Lung (tissue), 12 donors: ENCODE measurements around the gene KLHL7. TPM values are rescaled to one million over a fixed set of nuclear protein-coding genes. Genes with fewer than 3 reads are reported as not detected.
"Not testable (repeated sequence)": the region's sequence is repeated elsewhere in the genome, so short reads cannot be mapped to it uniquely, and the experiment has no call there.

Source experiments
- ATAC-seq: fragments of 200-7000 bp; cut with Tn5 transposase; one replicate; pipeline ENCODE4 v1.9.1; 2020; ENCODE audit warnings: moderate number of reproducible peaks; ENCODE audit not compliant: insufficient read depth, low FRiP score
- DNase-seq, 3 donors: peaks; one replicate each; pipeline ENCODE4 v3.0.0-alpha.2; 2013 to 2017
- H3K27ac ChIP-seq, 2 donors: one replicate each; pipeline ENCODE4 v1.5.1; 2013; ENCODE audit warnings: mild to moderate bottlenecking in 2 of 2, moderate library complexity in 2 of 2, control low read depth in 1 of 2, inconsistent platforms in 1 of 2, low read depth in 1 of 2, low read length in 1 of 2
- H3K27me3 ChIP-seq, 3 donors: one replicate each; pipeline ENCODE4 v1.5.1; 2013; ENCODE audit warnings: low read length in 2 of 3; ENCODE audit not compliant: control insufficient read depth in 3 of 3, insufficient read depth in 3 of 3
- H3K36me3 ChIP-seq, 4 donors: one replicate each; pipeline ENCODE4 v1.5.1; 2013; ENCODE audit warnings: low read length in 4 of 4, mild to moderate bottlenecking in 1 of 4, moderate library complexity in 1 of 4; ENCODE audit not compliant: control insufficient read depth in 4 of 4, insufficient read depth in 4 of 4
- H3K4me1 ChIP-seq, 5 donors: one replicate each; pipeline ENCODE4 v1.5.1; 2013; ENCODE audit warnings: low read length in 5 of 5, mild to moderate bottlenecking in 2 of 5, moderate library complexity in 1 of 5; ENCODE audit not compliant: control insufficient read depth in 5 of 5, insufficient read depth in 5 of 5
- H3K4me3 ChIP-seq: one replicate; pipeline ENCODE4 v1.5.1; 2013; ENCODE audit warnings: mild to moderate bottlenecking, control low read depth, moderate library complexity
- H3K9ac ChIP-seq, 2 donors: one replicate each; pipeline ENCODE4 v1.5.1; 2013; ENCODE audit warnings: low read length in 2 of 2, control low read depth in 1 of 2; ENCODE audit not compliant: insufficient read depth in 1 of 2
- H3K9me3 ChIP-seq, 4 donors: one replicate each; pipeline ENCODE4 v1.5.1; 2013; ENCODE audit warnings: low read length in 3 of 4, mild to moderate bottlenecking in 1 of 4, moderate library complexity in 1 of 4; ENCODE audit not compliant: control insufficient read depth in 4 of 4, insufficient read depth in 3 of 4
- CTCF ChIP-seq: IDR thresholded peaks from 2 replicates; pipeline ENCODE4 v1.5.1; 2012; ENCODE audit warnings: mild to moderate bottlenecking; ENCODE audit errors: control extremely low read depth, extremely low read depth
- WGBS, 2 donors: extraction: QIAGEN DNeasy Blood & Tissue Kit; methylation state at CpG; one replicate each; pipeline ENCODE4 v1.1.7; 2013; 5-methylcytosine and 5-hydroxymethylcytosine counted together
- polyA plus RNA-seq, 2 donors: library from polyadenylated mRNA; stranded (reverse); fragments of 200-250 nt; gene quantifications; one replicate each; pipeline ENCODE4 v1.2.1, GENCODE V29; 2013
- total RNA-seq, 2 donors: library from RNA; depleted of rRNA in 1 of 2; stranded (reverse); fragments of >200 nt in 1 of 2; gene quantifications; one replicate each; pipeline ENCODE4 v1.2.1, GENCODE V29; 2014 to 2021
- donor health status: control.
- donor health status: control.
- donor health status: Bipolar disorder and iron deficiency.
- donor health status: healthy.
- donor health status: DM: yes; HTN: yes; CAD: no.

The KLHL7 gene
- total and polyA plus RNA-seq, 4 donors: 11.5 to 38.1 (median 17.6) TPM

- 72 to 78% methylated on average over 1 of the region's 1 CpG for WGBS, 2 donors
- DNase-seq (no peak), ATAC-seq (no peak)
- no peak for TF ChIP-seq CTCF
- no peaks in the 10 kb centered on the region for H3K27me3 ChIP-seq
- H3K9ac ChIP-seq: no peak overlapping the region
- H3K4me1 ChIP-seq: peaks cover 0 to 9% (median 0%) of the 10 kb centered on the region in 5 donors
- H3K36me3 ChIP-seq: peaks cover 2 to 22% (median 13%) of the 10 kb centered on the region in 4 donors
- no peak overlapping the region for H3K27ac ChIP-seq
- H3K9me3 ChIP-seq: no peaks in the 10 kb centered on the region
- H3K4me3 ChIP-seq: no peak overlapping the region
These were observed 80.4 kb downstream of the KLHL7 start for GRCh38 chr7:23185980-23186379.

- H3K27me3 ChIP-seq: no peaks in the 10 kb centered on the region
- H3K9ac ChIP-seq: no peak overlapping the region
- 81 to 87% methylated on average over 2 of the region's 2 CpGs for WGBS, 2 donors
- TF ChIP-seq CTCF: no peak
- H3K4me1 ChIP-seq: no peaks in the 10 kb centered on the region
- H3K9me3 ChIP-seq: no peaks in the 10 kb centered on the region
- DNase-seq (no peak), ATAC-seq (no peak)
- no peak overlapping the region for H3K27ac ChIP-seq
- no peak overlapping the region for H3K4me3 ChIP-seq
- peaks cover 9 to 28% (median 22%) of the 10 kb centered on the region in 4 donors for H3K36me3 ChIP-seq
These were observed 85.4 kb downstream of the KLHL7 start for GRCh38 chr7:23191022-23191421.

- 97 to 98% methylated on average over 21 to 27 of the region's 27 CpGs for WGBS, 2 donors
- not testable (repeated sequence) for H3K9ac ChIP-seq, H3K27me3 ChIP-seq, H3K27ac ChIP-seq, H3K4me3 ChIP-seq, DNase-seq, ATAC-seq, H3K4me1 ChIP-seq, H3K9me3 ChIP-seq
- H3K36me3 ChIP-seq: peaks cover 7 to 29% (median 23%) of the 10 kb centered on the region in 4 donors
These were observed 88.2 kb downstream of the KLHL7 start for GRCh38 chr7:23193650-23194227.

GRCh38 chr7:23196306-23196705, 90.7 kb downstream of the KLHL7 start:
- Histone ChIP-seq H3K36me3 (peaks cover 14 to 35% (median 22%) of the 10 kb centered on the region in 4 donors), H3K4me3 (no peak overlapping the region), H3K9ac (no peak overlapping the region), H3K4me1 (no peaks in the 10 kb centered on the region), H3K9me3 (no peaks in the 10 kb centered on the region), H3K27me3 (no peaks in the 10 kb centered on the region), H3K27ac (peak overlapping the region in 1 of 2 donors; percentile 29)
- ATAC-seq (no peak), DNase-seq (no peak)
- TF ChIP-seq CTCF: no peak
- 64 to 69% methylated on average over 5 of the region's 5 CpGs for WGBS, 2 donors

GRCh38 chr7:23197745-23198144, 92.2 kb downstream of the KLHL7 start:
- WGBS, 2 donors: 95% methylated on average over 5 of the region's 5 CpGs
- H3K36me3 ChIP-seq: peaks cover 15 to 33% (median 25%) of the 10 kb centered on the region in 4 donors
- H3K27me3 ChIP-seq, H3K27ac ChIP-seq, ATAC-seq, H3K9me3 ChIP-seq, DNase-seq, H3K4me1 ChIP-seq, H3K4me3 ChIP-seq, H3K9ac ChIP-seq: not testable (repeated sequence)
